ENCODE measurements around the gene PARD6G.
A peak's percentile ranks its signal among the peaks of the same experiment; 100 is the strongest.

Gene PARD6G

DNA sequence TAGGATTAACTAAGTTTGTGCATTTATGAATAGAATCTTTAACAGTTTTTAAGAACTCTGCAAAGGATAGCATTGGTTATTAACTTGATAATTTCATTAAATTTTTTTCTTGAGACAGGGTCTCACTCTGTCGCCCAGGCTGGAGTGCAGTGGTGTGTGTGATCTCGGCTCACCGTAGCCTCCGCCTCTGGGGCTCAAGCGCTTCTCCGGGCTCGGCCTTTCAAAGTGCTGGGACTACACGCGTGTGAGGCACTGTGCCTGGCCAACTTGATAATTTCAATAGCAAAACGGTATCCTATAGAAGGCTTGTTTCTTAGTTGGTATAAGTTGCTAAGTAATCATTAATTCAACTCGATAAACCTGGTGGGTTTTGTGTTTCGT, 100.3 kb downstream of the PARD6G start:
- no peak for DNase-seq (ENCODE audit: low read depth)

DNA sequence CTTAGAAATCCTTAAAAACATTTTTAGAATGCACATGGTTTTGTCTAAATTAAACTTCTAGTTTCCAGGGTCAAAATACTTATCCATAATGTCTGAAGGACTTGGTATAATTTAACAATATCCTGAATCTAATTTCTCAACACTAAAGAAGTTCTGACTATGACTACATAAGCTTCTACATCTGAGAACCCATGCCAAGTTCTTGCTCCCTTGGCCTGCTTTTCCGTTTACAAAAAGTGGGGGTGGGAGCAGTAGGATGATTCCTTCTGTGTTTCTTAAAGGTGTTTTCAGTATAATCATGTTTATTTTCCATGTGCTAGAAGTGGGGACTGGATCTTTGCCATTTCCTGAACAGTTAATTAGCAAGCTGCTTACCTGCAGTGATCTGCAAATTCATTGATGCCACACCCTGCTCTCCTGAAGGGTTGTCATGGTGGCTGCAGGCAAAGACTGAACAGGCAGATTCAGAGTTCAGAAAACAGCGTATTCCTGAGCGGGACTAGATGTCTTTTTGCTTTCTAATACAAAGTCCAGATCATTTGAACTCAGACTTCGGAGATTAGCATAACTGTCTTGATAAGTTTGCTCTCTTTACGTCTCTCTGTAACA, 102.0 kb downstream of the PARD6G start:
- DNase-seq (ENCODE audit: low read depth) = no peak

DNA sequence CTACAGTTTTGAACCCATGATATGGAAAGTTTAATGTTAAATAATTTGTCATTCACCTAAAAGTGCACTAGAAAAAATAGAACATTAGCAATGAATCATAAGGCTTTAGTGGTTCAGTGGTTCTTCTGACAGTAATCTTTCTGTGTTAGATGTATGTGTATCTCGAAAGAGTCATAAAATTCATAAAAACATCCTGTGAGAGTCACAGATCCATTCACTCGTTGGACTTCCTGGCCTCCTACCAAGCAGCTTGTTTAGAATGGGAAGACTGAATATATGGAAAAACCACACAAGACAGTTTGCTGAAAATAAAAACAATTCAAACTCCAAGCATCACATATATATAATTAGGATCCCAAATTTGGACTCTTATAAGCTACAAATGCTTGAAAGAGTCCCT, 103.4 kb downstream of the PARD6G start:
- DNase-seq (ENCODE audit: low read depth) = no peak

DNA sequence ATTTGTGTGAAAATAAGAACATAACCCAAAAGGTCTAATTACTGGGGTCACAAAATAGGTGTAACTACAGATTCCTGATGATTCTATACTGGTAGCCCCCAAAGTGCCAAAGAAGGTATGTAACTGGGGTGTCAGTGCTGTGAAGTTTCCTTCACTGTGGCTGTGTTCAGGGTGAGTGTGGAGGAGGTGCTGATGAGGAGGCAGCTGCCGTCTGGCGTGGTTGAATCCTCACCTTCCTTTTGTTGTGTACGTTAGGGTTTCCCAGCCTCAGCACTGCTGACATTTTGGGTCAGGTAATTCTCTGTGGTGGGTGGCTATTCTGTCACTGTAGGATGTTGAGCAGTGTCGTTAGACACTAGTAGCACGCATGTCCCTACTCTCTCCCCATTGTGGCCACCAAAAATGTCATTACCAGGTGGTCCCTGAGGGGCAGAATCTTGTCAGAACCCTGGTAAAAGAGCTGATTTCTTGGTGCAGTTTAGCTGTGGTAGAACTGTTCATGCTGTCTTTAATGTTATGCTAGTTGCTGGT, 106.8 kb downstream of the PARD6G start:
- DNase-seq (ENCODE audit: low read depth) = no peak

DNA sequence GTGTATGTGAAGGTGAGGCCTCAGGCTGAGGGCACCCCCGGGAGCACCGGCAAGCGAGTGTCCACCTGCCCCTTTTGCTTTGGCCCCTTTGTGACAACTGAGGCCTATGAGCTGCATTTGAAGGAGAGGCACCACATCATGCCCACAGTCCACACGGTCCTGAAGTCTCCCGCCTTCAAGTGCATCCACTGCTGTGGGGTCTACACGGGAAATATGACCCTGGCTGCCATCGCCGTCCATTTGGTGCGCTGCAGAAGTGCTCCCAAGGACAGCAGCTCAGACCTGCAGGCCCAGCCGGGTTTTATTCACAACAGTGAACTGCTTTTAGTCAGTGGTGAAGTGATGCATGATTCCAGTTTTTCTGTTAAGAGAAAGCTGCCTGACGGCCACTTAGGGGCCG, 109.3 kb downstream of the PARD6G start:
- no peak for DNase-seq (ENCODE audit: low read depth)

DNA sequence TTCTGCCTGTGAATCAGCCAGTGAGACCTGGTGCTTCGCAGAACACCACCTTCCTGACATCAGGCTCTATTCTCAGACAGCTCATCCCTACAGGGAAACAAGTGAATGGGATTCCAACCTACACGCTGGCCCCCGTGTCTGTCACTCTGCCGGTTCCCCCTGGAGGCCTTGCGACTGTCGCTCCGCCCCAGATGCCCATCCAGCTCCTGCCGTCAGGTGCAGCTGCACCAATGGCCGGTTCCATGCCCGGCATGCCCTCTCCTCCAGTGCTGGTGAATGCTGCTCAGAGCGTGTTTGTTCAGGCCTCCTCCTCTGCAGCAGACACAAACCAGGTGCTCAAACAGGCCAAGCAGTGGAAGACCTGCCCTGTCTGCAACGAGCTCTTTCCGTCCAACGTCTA, 110.2 kb downstream of the PARD6G start:
- DNase-seq (ENCODE audit: low read depth) = no peak

DNA sequence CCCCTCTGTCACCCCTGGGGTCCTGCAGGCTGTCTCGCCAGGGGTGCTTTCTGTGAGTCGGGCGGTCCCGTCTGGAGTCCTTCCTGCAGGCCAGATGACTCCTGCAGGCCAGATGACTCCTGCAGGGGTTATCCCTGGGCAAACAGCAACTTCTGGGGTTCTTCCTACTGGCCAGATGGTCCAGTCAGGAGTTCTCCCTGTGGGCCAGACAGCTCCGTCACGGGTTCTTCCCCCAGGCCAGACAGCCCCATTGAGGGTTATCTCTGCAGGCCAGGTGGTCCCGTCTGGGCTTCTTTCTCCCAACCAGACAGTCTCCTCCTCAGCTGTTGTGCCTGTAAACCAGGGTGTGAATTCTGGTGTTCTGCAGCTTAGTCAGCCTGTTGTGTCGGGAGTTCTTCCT, 110.6 kb downstream of the PARD6G start:
- no peak for DNase-seq (ENCODE audit: low read depth)

DNA sequence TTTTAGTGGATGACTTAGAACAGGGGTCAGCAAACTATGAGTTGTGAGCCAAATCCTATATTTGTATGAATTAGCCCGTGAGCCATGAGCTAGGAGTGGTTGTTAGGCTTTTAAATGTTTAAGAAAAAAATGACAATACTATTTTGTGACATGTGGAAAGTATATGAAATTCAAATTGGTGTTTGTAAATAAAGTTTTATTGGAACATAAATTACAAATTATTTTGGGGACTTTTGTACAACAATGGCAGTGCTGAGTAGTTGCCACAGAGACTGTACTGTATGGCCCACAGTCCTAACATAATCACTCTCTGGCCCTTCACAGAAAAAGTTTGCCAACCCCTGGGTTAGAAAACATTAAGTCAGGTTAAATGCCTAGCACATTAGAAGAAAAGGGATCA, 112.2 kb downstream of the PARD6G start:
- DNase-seq (ENCODE audit: low read depth) = no peak

DNA sequence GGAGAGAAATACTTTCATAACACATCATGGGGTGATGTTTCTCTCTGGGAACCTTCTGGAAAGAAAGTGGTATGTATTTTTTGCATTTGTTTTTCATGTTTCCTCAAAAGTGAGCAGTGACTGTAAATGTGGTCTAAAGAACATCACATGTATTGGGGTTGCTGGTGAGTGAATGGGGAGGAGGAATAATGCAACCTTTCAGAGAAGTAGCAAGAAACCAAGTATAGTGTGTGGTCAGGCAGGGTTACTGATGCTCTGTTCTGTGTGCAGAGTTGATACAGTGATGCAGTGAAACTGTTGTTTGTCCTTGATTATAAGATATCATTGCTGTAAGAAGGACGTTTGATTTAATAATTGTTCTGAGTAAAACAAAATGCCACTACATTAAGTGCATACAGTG, 114.2 kb downstream of the PARD6G start:
- DNase-seq (ENCODE audit: low read depth) = no peak

DNA sequence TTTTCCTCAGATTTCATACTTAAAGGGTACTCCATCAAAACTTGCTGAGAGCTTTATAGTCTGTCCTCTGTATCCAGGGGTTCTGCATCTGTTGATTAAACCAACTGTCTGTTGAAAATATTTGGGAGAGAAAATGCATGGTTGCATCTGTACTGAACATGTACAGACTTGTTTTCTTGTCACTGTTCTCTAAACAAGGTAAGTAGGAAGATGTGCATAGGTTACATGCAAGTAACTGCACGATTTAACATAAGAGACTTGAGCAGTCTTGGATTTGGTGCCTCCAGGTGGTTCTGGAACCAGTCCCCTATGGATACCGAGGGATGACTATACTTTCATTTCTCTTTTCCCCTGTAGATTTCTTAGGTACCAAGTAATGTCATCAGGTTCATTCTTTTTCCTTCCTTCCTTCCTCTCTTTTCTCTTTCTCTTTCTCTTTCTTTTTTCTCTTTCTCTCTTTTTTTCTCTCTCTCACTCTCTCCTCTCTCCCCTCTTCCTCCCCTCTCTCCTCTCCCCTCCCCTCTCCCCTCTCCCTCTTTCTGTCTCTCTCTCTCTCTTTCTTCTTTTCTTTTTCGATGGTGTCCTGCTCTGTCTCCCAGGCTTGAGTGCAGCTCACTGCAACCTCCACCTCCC, 115.0 kb downstream of the PARD6G start:
- no peak for DNase-seq (ENCODE audit: low read depth)

DNA sequence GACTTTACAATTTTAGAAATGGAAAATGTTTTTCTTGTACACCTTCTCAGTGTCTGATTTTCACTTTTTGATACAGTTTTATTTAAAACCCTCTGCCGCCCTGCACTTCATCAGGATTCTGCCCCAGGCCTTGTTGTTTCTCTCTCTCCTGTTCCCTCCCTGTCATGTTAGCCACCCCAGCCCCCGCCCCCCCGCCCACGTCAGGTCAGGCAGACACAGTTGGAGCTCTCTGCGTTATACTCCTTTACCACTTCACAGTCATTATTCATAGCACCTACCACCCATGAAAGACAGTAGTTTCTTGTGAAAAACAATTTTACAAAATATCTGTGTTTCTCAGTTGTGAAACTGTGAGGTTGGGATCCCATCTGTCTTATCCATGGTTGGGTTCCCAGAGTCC, 116.8 kb downstream of the PARD6G start:
- no peak for DNase-seq (ENCODE audit: low read depth)

DNA sequence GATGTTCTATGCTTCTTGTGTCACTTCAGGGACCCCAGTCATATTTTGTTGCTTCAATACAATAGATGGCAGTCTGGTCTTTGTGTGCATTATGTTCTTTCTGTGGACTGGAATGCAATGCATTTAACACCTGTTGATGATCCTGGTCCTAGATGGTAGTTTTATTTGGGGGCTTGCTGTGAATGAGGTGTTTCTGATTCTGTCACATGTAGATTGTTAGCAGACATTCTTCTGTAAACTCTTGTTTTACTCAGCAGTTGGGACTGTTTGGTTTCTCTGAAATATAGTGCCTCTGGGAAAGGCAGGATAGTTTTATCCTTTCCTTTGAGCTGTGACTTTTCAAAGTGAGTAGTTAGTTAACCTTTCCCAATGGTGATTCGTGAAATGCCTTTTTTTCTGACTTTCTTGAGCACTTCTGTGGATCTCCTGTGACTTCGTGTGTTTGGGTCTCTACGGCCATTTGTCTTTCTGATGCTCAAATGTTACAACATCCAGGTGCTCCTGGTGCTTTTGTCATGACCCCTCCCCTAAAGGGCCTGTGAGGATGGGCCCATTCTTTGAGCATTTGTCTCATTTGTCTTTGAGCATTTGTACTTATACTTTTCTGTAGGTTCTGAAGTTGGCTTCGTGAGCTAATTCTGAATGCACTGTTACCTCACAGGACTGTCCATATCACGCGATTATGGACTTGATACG, 117.5 kb downstream of the PARD6G start:
- no peak for DNase-seq (ENCODE audit: low read depth)

DNA sequence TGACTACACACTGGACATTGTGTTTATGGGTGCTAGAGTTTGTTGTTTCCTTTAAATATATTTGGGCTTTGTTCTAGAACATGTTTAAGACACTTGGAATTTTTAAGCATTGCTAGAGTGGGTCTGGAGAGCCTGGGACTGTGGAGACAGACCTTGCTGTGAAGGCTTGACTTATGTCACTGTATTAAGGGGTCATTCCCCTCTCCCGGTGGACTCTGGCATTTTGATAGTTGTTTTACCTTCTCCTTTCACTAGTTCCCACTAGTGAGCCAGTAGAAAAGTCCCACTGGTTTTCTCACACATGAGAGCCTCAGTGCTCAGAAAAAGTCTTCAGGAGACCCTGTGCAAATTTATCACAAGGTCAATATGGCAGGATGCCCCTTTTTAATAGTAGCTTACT, 119.7 kb downstream of the PARD6G start:
- DNase-seq (ENCODE audit: low read depth) = no peak

DNA sequence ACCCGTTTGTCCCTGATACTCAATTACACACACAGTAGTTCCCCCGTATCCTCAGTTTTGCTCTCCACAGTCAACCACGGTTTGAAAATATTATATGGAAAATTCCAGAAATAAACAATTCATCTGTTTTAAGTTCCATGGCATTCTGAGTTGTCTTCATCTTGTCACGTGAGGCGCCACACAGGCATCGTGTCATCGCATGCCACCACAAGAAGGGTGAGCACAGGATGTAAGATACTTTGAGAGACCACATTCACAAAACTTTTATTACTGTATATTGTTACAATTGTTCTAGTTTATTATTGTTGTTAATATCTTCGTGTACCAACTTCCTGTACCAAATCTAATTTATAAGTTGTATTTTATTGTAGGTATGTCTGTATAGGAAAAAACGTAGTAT, 120.5 kb downstream of the PARD6G start:
- no peak for DNase-seq (ENCODE audit: low read depth)

DNA sequence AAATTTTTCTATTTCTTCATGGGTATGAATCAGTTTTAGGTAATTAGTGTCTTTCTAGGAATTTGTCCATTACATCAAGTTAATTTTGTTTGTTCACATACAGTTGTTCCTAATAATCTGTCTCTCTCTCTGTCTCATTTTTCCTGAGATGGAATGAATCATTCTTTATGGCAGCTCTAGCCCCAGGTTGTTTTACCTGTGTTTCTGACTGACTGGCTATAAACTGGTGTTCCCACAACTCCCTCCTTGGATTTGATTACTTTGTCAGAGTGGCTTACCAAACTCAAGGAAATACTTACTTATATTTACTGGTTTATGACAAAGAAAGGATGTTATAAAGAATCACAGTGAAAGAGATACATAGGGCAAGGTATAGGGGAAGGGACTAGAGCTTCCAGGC, 123.2 kb downstream of the PARD6G start:
- DNase-seq (ENCODE audit: low read depth) = no peak

DNA sequence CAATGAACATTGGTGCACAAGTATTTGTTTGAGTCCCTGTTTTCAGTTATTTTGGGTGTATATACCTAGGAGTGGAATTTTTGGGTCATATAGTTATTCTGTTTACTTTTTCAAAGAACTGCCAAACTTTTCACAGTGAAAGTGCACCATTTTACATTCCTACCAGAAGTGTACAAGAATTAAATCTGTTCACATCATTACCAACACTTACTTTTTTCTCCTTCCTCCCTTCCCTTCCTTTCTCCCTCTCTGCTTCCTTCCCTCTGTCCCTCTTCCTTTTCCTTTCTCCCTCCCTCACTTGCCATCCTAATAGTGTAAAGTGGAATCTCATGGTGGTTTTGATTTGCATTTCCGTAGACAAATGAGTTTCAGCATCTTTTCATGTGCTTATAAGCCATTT, 126.4 kb downstream of the PARD6G start:
- no peak for DNase-seq (ENCODE audit: low read depth)

DNA sequence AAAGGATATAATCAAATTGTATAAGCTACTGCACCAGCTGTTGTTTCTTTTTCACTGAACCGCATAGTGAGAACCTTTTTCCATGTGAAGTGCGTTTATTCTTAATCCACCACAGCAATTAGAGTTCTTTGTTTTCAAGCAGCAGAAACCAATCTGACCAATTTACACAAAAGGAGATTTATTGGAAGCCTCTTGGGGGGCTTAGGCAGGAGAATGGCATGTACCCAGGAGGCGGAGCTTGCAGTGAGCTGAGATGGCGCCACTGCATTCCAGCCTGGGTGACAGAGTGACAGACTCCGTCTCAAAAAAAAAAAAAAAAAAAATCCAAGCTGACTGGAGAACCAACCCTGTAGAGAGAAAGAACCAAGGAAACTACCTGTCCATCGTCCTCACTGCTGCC, 128.2 kb downstream of the PARD6G start:
- DNase-seq (ENCODE audit: low read depth) = no peak

DNA sequence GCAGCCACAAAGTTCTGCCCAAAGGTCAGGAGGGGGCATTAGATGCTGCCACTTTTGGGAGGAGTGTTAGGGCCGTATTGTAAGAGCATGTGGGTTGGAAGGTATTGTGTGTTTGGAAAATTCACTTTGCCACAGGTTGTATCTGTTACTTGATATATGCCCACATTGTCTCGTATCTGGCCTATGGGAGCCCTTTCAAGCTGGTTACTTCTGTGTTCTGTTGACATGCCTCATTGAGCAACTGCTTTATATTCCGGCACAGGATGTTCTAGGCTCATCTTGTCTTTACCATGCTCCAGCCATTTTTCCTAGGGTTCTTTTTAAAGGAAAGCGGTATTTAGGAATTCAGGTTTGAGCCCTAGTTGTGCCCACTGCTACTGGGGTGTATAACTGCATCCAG, 132.3 kb downstream of the PARD6G start:
- no peak for DNase-seq (ENCODE audit: low read depth)

DNA sequence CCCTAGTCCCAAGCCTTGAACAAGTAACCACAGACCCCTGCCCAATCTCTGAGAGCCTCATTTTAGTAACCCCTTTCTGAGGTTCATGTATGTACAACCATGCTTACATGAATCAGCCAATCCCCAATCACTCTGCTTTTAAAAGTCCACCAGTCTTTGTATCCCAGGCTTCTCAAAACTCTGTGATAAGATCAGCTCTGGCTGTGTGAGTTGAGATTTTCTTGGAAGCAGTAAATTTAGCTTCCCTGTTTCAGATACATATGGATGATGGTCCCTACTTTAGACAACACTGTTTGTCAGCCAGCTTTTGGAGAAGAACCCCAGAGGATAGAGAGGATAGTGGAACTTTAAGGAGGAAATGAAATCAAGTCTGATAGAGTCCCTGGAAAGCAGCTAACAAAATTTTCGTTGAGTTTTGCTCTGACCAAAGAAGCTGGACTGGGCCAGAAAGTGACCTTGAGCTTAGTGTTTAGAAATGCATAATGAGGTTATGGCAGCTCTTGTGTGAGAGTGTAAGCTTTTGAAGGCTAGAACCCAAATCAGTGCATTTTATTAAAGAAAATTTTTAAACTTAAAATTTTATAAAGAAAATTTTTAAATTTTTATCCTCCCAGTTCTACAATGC, 134.6 kb downstream of the PARD6G start:
- DNase-seq (ENCODE audit: low read depth) = no peak

DNA sequence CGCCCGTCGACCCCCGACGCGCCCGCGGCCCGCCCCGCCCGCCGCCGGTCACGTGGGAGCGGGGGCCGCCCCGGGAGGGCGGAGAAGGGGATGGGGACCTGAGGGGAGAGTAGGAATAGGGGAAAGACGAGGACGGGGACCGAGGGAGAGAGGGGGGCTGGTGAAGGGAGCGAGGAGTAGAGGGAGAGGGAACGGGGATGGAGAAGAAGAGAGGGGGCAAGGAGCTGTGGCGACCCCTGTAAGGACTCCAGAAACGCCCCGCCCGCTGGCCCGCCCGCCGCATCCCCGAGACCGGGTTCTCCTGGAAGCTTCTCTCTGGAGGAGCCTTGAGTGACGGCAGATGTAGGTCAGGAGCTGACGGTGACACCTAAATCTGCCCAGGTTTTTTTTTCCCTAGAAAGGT, 137.6 kb downstream of the PARD6G start:
- DNase-seq (ENCODE audit: low read depth) = peak; percentile 10

DNA sequence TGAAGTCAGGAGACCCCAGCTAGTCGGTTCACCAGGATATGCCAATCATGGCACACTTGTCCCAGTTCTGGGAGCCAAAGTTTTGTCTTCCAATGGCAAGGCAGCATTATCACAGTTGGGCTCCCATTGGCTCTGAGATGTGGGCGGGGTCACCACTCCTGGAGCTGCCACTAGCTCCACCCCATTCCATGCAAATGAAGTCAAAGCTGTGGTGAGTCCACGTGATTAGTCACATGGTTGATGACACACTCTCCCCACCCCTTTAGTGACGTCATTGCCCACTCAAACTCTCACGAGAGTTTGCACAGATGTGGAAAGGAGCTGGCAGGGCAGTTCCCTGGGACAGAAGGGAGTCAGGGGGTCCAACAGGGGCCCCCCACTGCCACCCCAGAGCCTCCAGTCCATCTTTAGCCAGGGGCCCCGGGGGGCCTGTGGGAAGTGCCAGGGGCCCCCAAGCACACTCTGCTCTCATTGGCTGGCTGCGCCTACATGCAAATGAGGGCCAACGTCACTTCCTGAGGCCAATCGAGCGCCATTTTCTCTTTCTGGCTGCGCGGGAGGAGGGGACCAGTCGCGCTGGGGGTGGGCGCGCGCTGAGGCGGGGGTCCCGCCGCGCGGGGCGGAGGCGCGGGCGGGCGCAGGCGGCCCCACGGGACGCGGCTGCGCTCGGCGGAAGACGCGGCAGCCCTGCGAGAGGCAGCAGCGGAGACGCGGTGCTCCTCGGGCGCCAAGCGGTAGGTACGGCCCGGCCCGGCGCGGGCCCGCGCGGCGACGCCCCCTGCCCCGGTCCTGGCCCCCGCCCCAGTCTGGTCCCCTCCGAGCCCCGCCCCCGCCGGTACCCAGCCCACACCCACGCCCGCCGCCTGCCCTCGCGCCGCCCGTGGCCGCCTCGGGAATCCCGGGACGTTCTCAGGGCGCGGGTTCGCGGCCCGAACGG, 138.3 kb downstream of the PARD6G start, which contains the start of gene ADNP2:
Gene ADNP2 (plus strand): TSS at position 524 of the 937 bp plus-strand sequence. CDS start 8,281 bp downstream, outside the sequence.
- peak; percentile 90 for DNase-seq (ENCODE audit: low read depth)

DNA sequence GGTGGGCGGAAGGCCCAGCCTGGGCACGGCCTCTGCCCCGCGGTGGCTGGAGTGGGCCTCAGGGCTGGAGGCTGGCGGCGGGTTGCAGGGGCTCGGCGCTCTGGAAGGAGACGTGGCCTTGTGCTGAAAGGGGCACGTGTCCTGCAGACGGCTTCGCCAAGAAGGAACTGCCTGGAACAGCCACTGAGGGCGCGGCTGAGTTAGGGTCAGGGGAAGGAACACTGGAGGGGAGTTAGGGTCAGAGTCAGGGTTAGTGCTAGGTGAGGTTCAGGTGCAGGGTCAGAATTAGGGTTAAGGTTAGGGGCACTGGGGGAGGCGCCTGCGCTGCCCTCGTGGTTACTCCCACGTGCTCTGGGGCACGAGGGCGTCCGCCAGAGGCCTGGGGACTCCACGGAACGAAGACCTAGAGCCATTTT, 139.2 kb downstream of the PARD6G start:
- no peak for DNase-seq (ENCODE audit: low read depth)

Measured in GM04504 (cell line).